ENCODE measurements around the gene MYBPC1.

DNA sequence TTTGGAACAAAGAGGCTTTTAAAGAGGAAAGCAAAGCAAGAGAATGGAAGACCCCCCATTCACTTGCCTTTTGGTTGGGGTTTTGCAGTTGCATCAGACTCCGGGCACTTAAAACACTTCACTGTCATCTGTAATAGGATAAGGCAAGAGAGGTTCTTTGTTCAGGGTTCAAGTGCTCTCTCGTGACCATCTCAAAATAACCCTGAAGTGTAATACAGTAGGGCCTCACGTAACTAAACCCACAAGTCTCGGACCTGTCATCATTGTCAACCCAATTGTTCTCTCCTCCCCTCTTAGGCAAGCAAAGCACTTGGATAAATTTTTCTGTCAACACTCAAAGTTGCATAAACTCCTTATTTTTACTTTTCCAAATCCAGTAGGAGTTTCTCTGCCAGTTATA lies 26.9 kb upstream of the MYBPC1 start:
- TF ChIP-seq, protein P1, sequence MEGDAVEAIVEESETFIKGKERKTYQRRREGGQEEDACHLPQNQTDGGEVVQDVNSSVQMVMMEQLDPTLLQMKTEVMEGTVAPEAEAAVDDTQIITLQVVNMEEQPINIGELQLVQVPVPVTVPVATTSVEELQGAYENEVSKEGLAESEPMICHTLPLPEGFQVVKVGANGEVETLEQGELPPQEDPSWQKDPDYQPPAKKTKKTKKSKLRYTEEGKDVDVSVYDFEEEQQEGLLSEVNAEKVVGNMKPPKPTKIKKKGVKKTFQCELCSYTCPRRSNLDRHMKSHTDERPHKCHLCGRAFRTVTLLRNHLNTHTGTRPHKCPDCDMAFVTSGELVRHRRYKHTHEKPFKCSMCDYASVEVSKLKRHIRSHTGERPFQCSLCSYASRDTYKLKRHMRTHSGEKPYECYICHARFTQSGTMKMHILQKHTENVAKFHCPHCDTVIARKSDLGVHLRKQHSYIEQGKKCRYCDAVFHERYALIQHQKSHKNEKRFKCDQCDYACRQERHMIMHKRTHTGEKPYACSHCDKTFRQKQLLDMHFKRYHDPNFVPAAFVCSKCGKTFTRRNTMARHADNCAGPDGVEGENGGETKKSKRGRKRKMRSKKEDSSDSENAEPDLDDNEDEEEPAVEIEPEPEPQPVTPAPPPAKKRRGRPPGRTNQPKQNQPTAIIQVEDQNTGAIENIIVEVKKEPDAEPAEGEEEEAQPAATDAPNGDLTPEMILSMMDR (conservative IDR thresholded peaks at IDR 0.05 in 1 of 2, IDR thresholded peaks at IDR 0.05 in 1 of 2; ENCODE audit: extremely low read depth in 1 of 2, insufficient read depth in 1 of 2, low read depth in 1 of 2, low read length in 2 of 2), result no peak
- no peak for TF ChIP-seq EZH2 (IDR thresholded peaks at IDR 0.05; ENCODE audit: borderline replicate concordance, low read length)
